ENCODE data around the gene SIDT2. TPM values are rescaled to one million over a fixed set of nuclear protein-coding genes. Genes with fewer than 3 reads are reported as not detected.

SIDT2 gene
- total and polyA plus RNA-seq, 2 donors (not counting 3 experiments of a cell fraction or from before 2014, with no cell fraction given): 28.7 to 34.5 TPM

GRCh38 chr11:117183724-117184349 is 5.3 kb downstream of the SIDT2 start:
- Histone ChIP-seq H3K36me3 (ENCODE audit: control insufficient read depth in 2 of 2, extremely low read depth in 1 of 2, insufficient read depth in 2 of 2, low read length in 2 of 2) (peaks cover 0 to 19% of the 10 kb centered on the region in 2 experiments), H3K9me3 (replicated peaks; ENCODE audit: control insufficient read depth, insufficient read depth, low read length) (no peaks in the 10 kb centered on the region), H4K20me1 (replicated peaks; ENCODE audit: control insufficient read depth, extremely low read depth, insufficient read depth, low read length) (no peaks in the 10 kb centered on the region), H3K4me1 (ENCODE audit: control insufficient read depth, extremely low read depth, insufficient read depth, low read length) (peaks cover 10% of the 10 kb centered on the region), H3K9ac (replicated peaks; ENCODE audit: extremely low read depth, insufficient read depth, low read length) (no peak overlapping the region), H3K79me2 (ENCODE audit: control insufficient read depth, insufficient read depth, low read length) (no peaks in the 10 kb centered on the region), H3K4me2 (ENCODE audit: insufficient read depth, low read length) (no peak overlapping the region), H3K27ac (ENCODE audit: insufficient read depth, low read depth, low read length) (no peak overlapping the region), H2AFZ (ENCODE audit: low read depth, low read length) (no peak overlapping the region), H3K27me3 (ENCODE audit: control insufficient read depth in 2 of 2, insufficient read depth in 2 of 2, low read length in 2 of 2) (no peaks in the 10 kb centered on the region), H3K4me3 (replicated peaks in 1 of 3; ENCODE audit: insufficient read depth in 1 of 3, low read depth in 1 of 3, low read length in 3 of 3) (no peak overlapping the region), H3K9me1 (replicated peaks; ENCODE audit: control insufficient read depth, extremely low read depth, insufficient read depth, low read length) (no peaks in the 10 kb centered on the region)
- ChIA-PET POLR2A (no interaction called here), CTCF (interaction anchor here (0.9 to 5.8 kb wide), 3 partner anchors 15 to 48 kb away, joined by 3 to 90 read pairs (median 3); partner anchors contain the start of gene TAGLN)
- FAIRE-seq (no peak), DNase-seq (ENCODE audit: low read depth, low spot score) (no peak)
- dilution Hi-C loops (cut with MboI; ENCODE audit: extremely low pct_ligation_motif_present, low sequenced_read_pairs): no loop called here
- BruUV-seq (replicated peaks): no TSS peak
- TF ChIP-seq POLR2A (IDR thresholded peaks at IDR 0.05; ENCODE audit: low read depth, low read length) (no peak), FOS (IDR thresholded peaks at IDR 0.05; ENCODE audit: borderline replicate concordance, insufficient read depth, low read length) (no peak), GATA2 (IDR thresholded peaks at IDR 0.05; ENCODE audit: insufficient read depth, insufficient read length, low read depth, low read length) (no peak), MAX (IDR thresholded peaks at IDR 0.05; ENCODE audit: insufficient read depth, insufficient read length) (no peak), JUN (IDR thresholded peaks at IDR 0.05; ENCODE audit: borderline replicate concordance, insufficient read depth, insufficient read length, low read depth) (no peak), EZH2 (IDR thresholded peaks at IDR 0.05; ENCODE audit: borderline replicate concordance, low read depth, low read length, severe bottlenecking) (no peak), MYC (IDR thresholded peaks at IDR 0.05; ENCODE audit: low read depth, low read length) (no peak), POLR2AphosphoS5 (IDR thresholded peaks at IDR 0.05; ENCODE audit: insufficient read depth, low read depth, low read length) (no peak)
- TF ChIP-seq, protein P1, sequence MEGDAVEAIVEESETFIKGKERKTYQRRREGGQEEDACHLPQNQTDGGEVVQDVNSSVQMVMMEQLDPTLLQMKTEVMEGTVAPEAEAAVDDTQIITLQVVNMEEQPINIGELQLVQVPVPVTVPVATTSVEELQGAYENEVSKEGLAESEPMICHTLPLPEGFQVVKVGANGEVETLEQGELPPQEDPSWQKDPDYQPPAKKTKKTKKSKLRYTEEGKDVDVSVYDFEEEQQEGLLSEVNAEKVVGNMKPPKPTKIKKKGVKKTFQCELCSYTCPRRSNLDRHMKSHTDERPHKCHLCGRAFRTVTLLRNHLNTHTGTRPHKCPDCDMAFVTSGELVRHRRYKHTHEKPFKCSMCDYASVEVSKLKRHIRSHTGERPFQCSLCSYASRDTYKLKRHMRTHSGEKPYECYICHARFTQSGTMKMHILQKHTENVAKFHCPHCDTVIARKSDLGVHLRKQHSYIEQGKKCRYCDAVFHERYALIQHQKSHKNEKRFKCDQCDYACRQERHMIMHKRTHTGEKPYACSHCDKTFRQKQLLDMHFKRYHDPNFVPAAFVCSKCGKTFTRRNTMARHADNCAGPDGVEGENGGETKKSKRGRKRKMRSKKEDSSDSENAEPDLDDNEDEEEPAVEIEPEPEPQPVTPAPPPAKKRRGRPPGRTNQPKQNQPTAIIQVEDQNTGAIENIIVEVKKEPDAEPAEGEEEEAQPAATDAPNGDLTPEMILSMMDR (IDR thresholded peaks at IDR 0.05; ENCODE audit: extremely low read depth in 1 of 2, insufficient read depth in 1 of 2, low read depth in 1 of 2, low read length in 2 of 2): no peak
- intact Hi-C loops (cut with micrococcal nuclease): no loop called here

Measured in endothelial cell of umbilical vein (primary cell).